IPS DF 6.9 (cell line): ENCODE data around the gene NGEF.

Experiments used
- DNase-seq: peaks from one replicate; pipeline ENCODE4 v3.0.0-alpha.2; 2013; ENCODE audit warnings: low read depth, low spot score
- H3K27ac ChIP-seq: one replicate; pipeline ENCODE4 v1.5.1; 2013; ENCODE audit warnings: low read length, control low read depth
- H3K27me3 ChIP-seq: 2 replicates; pipeline ENCODE4 v1.6.1; 2013; ENCODE audit warnings: mild to moderate bottlenecking, low read length; ENCODE audit not compliant: control insufficient read depth, insufficient read depth
- H3K36me3 ChIP-seq: 2 replicates; pipeline ENCODE4 v1.6.1; 2013; ENCODE audit warnings: low read length; ENCODE audit not compliant: control insufficient read depth, insufficient read depth
- H3K4me1 ChIP-seq: 2 replicates; pipeline ENCODE4 v1.6.1; 2013; ENCODE audit warnings: low read length; ENCODE audit not compliant: control insufficient read depth, insufficient read depth
- H3K4me3 ChIP-seq: 2 replicates; pipeline ENCODE4 v1.5.1; 2013; ENCODE audit warnings: mild to moderate bottlenecking, low read length
- H3K9me3 ChIP-seq: 2 replicates; pipeline ENCODE4 v1.6.1; 2013; ENCODE audit warnings: low read length, inconsistent platforms; ENCODE audit not compliant: control insufficient read depth, insufficient read depth
- WGBS: extraction: QIAGEN DNeasy Blood & Tissue Kit; methylation state at CpG from one replicate; pipeline ENCODE4 v1.1.7; 2013; ENCODE audit warnings: mixed read lengths, missing lambda C conversion rate; ENCODE audit not compliant: insufficient read length, insufficient coverage; 5-methylcytosine and 5-hydroxymethylcytosine counted together

The NGEF gene

DNA sequence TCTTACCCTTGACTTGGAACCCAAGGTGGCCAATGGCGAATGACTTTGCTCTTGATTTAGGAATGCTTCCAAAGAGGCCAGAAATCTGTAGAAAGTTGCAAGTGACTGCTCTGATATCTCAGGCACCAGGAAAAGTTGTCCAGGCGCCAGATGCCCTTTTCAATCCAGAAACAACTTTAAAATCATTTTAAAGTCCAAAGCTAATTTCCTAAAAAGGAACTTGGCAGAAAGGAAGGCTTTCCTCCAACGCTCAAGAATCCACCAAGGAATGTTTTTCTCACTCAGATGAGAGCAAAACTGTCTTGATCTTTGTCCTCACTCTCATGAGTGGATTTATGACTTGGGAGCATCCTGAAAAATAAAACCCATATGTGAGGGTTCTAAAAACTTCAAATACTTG is 5.3 kb downstream of the NGEF start:
- Histone ChIP-seq H3K4me3 (no peak overlapping the region), H3K9me3 (no peaks in the 10 kb centered on the region), H3K27ac (no peak overlapping the region), H3K27me3 (no peaks in the 10 kb centered on the region), H3K36me3 (no peaks in the 10 kb centered on the region), H3K4me1 (no peaks in the 10 kb centered on the region)
- no CpG with 5 or more reads among the region's 3 CpGs for WGBS
- no peak for DNase-seq

GRCh38 chr2:233007270-233007669 is 5.8 kb downstream of the NGEF start:
- DNase-seq: no peak
- Histone ChIP-seq H3K27me3 (no peaks in the 10 kb centered on the region), H3K4me1 (no peaks in the 10 kb centered on the region), H3K27ac (no peak overlapping the region), H3K36me3 (no peaks in the 10 kb centered on the region), H3K4me3 (no peak overlapping the region), H3K9me3 (no peaks in the 10 kb centered on the region)
- no CpG with 5 or more reads among the region's 7 CpGs for WGBS

DNA sequence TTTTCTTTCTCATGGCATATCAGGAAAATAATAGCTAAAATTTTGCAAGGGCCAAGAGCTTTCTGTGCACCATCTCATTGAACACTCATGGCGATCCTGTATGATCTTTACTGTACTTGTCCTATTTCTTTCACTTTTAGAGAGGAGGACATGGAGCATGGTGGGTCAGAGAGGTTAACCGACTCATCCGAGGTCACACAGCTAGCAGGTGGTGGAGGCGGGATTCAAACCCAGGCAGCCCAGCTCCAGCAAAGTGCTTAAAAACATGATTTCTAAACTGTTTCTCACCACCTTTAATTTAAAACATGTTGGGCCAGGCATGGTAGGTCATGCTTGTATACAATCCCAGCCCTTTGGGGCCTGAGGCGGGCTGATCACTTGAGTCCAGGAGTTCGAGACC is 6.4 kb downstream of the NGEF start:
- no peak for DNase-seq
- H3K4me3 ChIP-seq: no peak overlapping the region
- H3K36me3 ChIP-seq: no peaks in the 10 kb centered on the region
- no peaks in the 10 kb centered on the region for H3K27me3 ChIP-seq
- H3K27ac ChIP-seq: no peak overlapping the region
- WGBS: no CpG with 5 or more reads among the region's 6 CpGs
- H3K9me3 ChIP-seq: no peaks in the 10 kb centered on the region
- no peaks in the 10 kb centered on the region for H3K4me1 ChIP-seq

GRCh38 chr2:233005096-233005495 is 8.0 kb downstream of the NGEF start:
- no peaks in the 10 kb centered on the region for H3K27me3 ChIP-seq
- H3K36me3 ChIP-seq: no peaks in the 10 kb centered on the region
- no peaks in the 10 kb centered on the region for H3K9me3 ChIP-seq
- H3K4me3 ChIP-seq: no peak overlapping the region
- DNase-seq: no peak
- H3K27ac ChIP-seq: no peak overlapping the region
- WGBS: no CpG with 5 or more reads among the region's 6 CpGs
- no peaks in the 10 kb centered on the region for H3K4me1 ChIP-seq

- no peaks in the 10 kb centered on the region for H3K36me3 ChIP-seq
- no CpG with 5 or more reads among the region's 9 CpGs for WGBS
- H3K4me3 ChIP-seq: no peak overlapping the region
- no peak overlapping the region for H3K27ac ChIP-seq
- H3K27me3 ChIP-seq: no peaks in the 10 kb centered on the region
- no peaks in the 10 kb centered on the region for H3K9me3 ChIP-seq
- no peaks in the 10 kb centered on the region for H3K4me1 ChIP-seq
- DNase-seq: no peak
Measured at GRCh38 chr2:233003658-233004555, 9.1 kb downstream of the NGEF start.

DNA sequence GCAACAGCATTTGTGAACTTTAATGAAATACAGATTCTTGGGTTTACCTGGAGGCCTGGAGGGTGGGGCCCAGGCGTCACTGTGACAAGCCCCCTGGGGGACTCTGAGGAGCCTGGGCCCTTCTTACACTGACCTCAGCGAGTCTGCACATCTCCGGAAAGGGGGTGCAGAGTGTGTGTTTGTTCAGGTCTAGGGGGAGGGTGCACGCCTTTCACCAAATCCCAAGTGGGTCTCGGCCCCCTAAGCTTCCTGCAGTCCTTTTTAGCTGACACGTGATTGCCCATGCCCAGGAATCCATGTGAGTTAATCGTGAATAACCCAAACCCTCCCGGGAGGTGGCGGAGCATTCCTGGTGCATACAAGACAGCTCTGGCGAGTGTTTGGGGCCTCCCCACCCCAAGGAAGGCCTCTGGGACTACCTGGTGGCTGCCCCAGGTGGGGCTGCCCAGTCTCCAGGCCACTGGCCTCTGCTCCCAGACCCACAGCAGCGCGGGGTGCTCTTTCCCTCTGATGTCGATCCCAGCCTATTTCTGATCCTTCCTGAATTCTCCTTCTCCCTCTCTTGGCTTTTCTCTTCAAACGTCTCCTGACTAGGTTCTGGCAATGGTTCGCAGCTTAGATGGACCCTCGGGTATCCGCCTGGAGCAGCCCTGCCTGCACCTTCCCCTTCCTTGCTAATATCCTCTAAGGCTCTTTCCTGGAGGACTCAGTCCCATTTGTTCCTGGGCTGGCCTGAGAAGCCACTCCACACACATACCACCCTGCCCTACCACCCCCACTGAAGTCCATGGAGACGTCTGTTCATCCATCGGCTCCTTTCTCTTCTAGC is 10.0 kb downstream of the NGEF start:
- WGBS: no CpG with 5 or more reads among the region's 19 CpGs
- Histone ChIP-seq H3K27me3 (no peaks in the 10 kb centered on the region), H3K4me1 (no peaks in the 10 kb centered on the region), H3K27ac (no peak overlapping the region), H3K4me3 (no peak overlapping the region), H3K36me3 (no peaks in the 10 kb centered on the region), H3K9me3 (no peaks in the 10 kb centered on the region)
- no peak for DNase-seq

- H3K4me3 ChIP-seq: no peak overlapping the region; the same call in 1 of the 2 replicates
- H3K27ac ChIP-seq: no peak overlapping the region
- no peaks in the 10 kb centered on the region for H3K36me3 ChIP-seq
- no CpG with 5 or more reads among the region's 20 CpGs for WGBS
- DNase-seq: no peak
- no peaks in the 10 kb centered on the region for H3K4me1 ChIP-seq
- no peaks in the 10 kb centered on the region for H3K9me3 ChIP-seq
- no peaks in the 10 kb centered on the region for H3K27me3 ChIP-seq
Measured at GRCh38 chr2:233000886-233001750, 11.9 kb downstream of the NGEF start.

GRCh38 chr2:232999354-232999753 is 13.7 kb downstream of the NGEF start:
- Histone ChIP-seq H3K36me3 (no peaks in the 10 kb centered on the region), H3K9me3 (no peaks in the 10 kb centered on the region), H3K4me3 (no peak overlapping the region), H3K4me1 (no peaks in the 10 kb centered on the region), H3K27me3 (no peaks in the 10 kb centered on the region), H3K27ac (no peak overlapping the region)
- no CpG with 5 or more reads among the region's 7 CpGs for WGBS
- no peak for DNase-seq

GRCh38 chr2:232998666-232998985 is 14.4 kb downstream of the NGEF start:
- no peaks in the 10 kb centered on the region for H3K36me3 ChIP-seq
- H3K27ac ChIP-seq: no peak overlapping the region
- H3K27me3 ChIP-seq: no peaks in the 10 kb centered on the region
- no peak for DNase-seq
- no peak overlapping the region for H3K4me3 ChIP-seq
- WGBS: no CpG with 5 or more reads among the region's 5 CpGs
- no peaks in the 10 kb centered on the region for H3K9me3 ChIP-seq
- H3K4me1 ChIP-seq: no peaks in the 10 kb centered on the region
